Activated T-helper 1 cell treated with Interleukin-2 at 50 U/mL for 16 hours (primary cell): Measurements from ENCODE around the gene FBXL3.
A peak's percentile ranks its signal among the peaks of the same experiment; 100 is the strongest.
"Not testable (repeated sequence)": the region's sequence is repeated elsewhere in the genome, so short reads cannot be mapped to it uniquely, and the experiment has no call there.

ENCODE experiments used
- DNase-seq: peaks from one replicate; pipeline ENCODE4 v3.0.0-alpha.2; 2020; ENCODE audit warnings: low read depth

Gene FBXL3

GRCh38 chr13:76983676-76984075 is 43.3 kb downstream of the FBXL3 start:
- DNase-seq: no peak

GRCh38 chr13:76982061-76982460 is 44.9 kb downstream of the FBXL3 start:
- DNase-seq: no peak

GRCh38 chr13:76980075-76980718 is 46.8 kb downstream of the FBXL3 start:
- DNase-seq: peak; percentile 78

- DNase-seq: no peak
These were observed 50.0 kb downstream of the FBXL3 start for GRCh38 chr13:76976929-76977328.

GRCh38 chr13:76976490-76976889 is 50.5 kb downstream of the FBXL3 start:
- DNase-seq: no peak

DNA sequence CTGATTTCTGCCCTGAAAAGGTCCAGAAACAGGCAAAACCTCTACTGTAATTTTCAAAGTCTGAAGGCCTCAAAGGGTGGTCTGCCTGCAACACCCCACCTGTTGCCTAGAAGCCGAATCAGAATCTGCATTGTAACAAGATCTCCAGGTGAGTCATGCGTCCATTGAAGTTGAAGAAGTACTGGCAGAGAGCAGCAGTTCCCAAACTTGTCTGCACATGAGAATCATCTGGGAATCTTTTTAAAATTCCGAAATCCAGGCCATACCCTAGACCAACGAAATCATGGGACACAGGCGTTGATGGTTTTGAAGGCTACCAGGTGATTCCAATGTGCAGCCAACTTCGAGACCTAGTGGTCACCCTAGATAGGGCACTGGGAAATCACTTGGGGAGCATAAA is 51.1 kb downstream of the FBXL3 start:
- DNase-seq: no peak

DNA sequence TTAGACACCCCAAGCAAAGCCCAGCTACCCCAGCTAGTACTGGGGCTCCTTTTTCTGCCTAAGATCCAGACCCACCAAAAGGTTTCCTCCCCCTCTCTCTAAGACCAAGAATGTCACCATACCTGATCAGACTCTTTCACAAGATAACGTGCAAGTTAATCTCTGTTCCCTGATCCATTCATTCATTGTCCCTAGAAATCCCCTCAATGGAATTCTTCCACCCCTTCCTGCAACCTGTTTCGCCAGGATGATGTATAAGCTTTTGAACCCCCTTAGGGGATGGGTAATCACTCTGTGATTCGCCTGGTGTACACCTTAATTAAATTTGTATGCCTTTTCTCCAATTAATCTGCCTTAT is 52.4 kb downstream of the FBXL3 start:
- DNase-seq: no peak

- DNase-seq: no peak
These were observed 52.9 kb downstream of the FBXL3 start for GRCh38 chr13:76973920-76974617.

DNA sequence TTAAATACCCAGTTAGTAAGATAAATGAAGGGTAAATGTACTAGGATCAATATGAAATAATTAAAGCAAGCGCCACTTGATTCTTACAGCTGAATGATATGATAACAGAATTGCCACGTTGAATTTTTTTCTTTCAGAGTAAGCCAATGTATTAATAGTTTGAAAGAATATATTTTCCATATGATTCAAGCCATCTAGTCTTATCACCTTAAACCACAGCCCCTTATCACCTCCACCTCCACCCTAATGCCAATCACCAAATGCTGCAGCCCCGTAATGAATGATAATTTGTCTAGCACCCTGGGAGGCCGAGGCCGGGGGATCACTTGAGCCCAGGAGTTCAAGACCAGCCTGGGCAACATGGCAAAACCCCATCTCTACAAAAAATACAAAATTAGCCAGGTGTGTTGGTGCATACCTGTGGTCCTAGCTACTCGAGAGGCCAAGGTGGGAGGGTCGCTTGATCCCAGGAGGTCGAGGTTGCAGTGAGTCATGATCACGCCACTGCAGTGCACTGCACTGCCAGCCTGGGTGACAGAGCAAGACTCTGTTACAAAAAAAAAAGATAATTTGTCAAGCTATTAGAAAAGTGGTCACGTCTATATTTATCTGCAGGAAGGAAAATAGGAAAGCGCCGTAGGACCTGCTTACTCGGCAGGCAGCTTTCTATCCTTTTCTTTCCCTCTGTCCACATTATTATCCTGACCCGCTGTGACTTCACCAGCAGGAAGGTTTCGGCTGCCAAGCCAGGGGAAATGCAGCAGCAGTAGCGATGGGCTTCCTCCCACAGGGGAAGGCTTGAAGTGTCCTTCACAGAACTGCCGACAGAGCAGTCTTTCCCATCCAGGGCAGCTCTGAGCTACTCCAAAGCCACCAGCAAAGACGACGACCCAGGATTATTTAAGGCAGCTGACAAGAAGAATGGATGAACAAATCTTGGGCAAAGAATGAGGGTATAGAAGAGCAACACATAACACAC is 54.8 kb downstream of the FBXL3 start:
- DNase-seq: no peak

DNA sequence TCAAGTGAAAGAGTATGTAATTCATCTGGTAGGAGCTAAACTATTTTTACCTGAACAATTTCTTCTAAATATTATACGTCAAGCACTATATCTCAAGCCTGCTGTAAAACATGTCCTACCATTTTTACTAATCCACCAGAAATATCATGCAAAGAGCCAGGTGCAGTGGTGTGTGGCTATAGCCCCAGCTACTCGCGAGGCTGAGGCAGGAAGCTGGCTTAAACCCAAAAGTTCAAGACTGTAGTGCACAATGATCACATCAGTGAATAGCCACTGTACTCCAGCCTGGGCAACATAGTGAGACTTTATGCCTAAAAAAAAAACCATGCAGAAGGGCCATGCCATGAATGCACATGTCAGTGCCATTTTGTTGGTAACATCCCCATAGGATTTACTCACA is 55.7 kb downstream of the FBXL3 start:
- no peak for DNase-seq

DNA sequence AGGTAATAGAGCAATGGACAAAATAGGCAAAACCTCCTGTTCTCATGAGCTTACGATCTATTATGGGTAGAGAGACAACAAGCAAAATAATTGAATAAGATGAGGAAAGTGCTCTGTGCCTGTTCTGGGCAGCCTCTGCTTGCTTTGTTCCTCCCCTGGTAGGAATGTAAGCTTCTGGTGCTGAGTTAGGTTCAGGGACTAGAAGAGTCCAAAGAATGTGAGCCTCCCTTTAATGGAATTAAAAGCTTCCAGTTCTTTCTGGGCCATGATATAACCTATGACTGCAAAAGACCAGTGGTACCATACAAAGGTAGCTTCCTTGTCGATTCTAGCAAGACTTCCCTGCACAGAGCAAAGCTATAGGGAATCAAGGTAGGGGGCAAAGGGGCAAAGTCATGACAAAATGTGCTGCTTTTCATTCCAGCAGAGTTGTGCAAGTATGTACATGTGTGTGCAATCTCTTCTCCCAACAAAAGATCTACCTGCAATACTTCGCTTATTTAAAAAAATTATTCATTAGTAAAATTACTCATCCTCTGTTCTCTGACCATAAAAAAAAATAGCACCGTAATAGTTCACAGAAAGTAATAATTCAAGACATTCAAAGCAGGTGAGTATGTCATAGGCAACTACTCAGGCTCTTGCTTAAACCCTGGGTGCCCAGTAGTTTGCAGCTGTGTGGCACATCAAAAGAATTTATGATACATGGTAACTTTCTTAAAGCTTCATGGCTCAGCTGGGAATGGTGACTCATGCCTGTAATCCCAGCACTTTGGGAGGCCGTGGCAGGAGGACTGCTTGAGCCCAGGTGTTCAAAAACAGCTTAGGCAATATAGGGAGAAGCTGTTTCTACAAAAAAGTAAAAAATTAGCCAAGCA is 57.2 kb downstream of the FBXL3 start:
- DNase-seq: no peak

DNA sequence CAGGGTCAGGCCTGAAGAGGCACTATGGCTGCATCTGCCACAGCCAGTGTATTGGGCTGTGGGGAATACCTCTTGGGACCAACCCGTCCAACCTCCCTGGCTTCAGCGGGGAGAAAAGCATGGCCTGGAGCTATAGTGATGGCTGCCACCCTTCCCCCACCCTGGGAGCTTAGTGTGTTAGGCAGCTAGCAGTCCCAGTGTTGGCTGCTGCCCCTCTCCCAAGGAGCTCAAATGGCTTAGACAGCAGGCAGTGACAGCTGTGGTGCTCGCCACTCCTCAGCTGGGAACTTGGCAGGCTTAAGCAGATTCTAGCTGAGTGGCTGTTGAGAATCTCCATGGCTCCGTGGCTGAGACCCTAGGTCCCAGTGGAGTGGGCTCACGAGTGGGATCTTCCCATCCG is 58.9 kb downstream of the FBXL3 start:
- DNase-seq: no peak

- DNase-seq: no peak
These were observed 59.9 kb downstream of the FBXL3 start for GRCh38 chr13:76967031-76967430.

DNA sequence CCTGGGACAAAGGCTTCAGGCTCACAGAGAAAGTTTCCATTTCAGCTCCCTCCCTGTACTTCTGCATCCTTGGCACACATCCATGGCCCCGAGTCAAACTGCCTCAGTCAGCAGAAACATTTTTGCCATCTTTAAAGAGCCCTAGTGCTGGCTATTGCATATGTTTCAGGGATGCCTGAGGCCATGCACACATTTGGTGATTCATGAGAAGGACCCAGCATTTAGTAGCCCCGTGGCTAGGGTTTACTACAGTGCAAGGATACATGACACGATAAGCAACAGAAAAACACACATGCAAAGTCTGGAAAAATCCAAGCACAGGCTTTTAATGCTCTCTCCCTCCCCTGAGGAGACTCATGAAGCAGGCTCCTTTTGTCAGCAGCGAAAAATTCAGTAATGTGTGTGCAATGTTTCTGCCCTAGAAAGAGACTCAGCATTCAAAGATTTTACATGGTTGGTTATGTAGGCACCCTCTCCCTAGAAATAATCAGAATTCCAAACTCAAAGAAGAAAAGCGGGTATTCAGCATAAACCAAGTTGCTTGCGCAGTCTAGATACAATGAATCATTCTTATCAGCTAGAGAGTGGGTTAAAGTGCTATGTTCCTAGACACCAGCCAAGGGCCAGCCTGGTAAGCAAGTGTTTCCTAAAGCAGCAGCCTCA is 61.1 kb downstream of the FBXL3 start:
- no peak for DNase-seq

GRCh38 chr13:76959734-76960133 is 67.2 kb downstream of the FBXL3 start:
- DNase-seq: not testable (repeated sequence)

DNA sequence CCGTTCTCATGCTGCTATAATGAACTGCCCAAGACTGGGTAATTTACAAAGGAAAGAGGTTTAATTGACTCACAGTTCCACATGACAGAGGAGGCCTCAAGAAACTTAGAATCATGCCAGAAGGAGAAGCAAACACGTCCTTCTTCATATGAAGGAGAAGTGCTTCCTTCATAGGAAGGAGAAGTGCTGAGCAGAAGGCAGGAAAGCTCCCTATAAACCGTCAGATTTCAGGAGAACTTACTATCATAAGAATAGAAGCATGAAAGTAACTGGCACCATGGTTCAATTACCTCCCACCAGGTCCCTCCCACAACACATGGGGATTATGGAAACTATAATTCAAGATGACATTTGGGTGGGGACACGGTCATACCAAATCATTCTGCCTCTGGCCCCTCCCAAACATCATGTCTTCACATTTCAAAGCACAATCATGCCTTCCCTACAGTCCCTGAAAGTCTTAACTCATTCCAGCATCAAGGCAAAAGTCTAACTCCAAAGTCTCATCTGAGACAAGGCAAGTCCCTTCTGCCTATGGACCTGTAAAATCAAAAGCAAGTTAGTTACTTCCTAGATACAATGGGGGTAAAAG is 68.0 kb downstream of the FBXL3 start:
- DNase-seq: no peak

DNA sequence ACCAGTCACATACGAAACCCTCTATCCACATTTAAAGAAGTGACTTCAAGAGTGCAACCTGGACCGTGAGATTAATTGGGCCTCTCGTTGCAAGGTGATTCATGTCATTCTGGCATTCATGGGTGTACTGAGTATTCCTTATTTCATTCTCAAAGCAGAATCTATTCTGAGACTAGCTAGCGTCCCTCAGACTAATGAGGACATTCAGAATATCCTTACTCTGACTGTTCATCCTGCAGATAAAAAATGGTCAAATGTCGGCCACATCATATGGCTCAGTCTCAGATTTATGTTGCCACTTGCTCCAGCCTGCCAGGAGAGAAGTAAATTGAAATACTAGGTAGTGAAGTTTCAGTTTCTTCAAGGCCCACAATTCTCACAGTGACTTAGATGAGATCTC is 71.3 kb downstream of the FBXL3 start:
- no peak for DNase-seq
